Measurements from ENCODE around the gene MAML3. TPM values are rescaled to one million over a fixed set of nuclear protein-coding genes. Genes with fewer than 3 reads are reported as not detected.

Gene MAML3
- total RNA-seq, 4 donors from 2014 or later = 2.4 to 50.5 (median 17.8) TPM

DNA sequence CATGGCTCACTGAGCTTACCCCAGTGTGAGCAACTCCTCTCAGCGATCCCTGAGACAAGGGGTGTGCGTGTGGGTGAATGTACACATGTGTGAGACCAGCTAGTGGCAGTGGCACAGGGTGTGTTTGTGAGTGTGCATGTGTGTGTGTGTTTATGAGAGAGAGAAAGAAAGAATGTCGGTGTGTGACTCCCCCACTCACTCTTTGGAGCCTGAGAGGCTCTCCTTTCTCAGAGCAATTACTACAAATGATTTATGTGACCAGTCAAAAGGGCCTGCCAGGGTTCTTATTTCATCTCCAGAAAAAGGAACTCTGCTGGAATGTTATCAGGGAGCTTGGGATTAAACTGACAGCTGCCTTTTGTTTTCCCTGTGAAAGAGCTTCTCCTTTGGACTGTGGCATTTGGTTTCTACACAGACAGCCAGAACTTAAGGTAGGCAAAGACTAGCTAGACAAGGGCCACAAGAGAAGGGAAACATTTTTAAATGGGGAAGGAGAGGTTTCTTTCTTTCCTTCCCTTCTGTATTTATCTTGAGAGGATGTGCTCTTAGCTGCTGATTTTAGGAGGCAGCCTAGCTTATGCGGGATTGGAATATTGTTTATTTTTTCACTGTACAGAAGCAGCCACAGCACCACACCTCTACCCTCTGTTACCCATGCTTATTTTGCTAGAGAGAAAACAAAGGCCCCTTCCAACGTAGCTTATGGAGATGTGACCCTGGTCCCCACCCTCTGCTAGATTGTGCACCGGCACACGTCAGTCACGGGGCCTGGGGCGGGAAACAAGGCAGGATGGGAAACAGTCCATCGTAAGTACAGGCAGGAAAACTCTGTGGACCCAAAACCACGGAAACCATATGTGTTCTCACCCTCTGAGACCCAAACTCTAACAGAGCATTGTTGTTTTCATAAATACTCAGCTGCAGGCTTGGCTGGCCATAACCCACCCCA lies 344.9 kb downstream of the MAML3 start:
- Histone ChIP-seq H3K27ac (peak overlapping the region; percentile 59 to 87), H3K4me1 (peaks cover 4 to 5% of the 10 kb centered on the region in 2 donors), H3K4me3 (no peak overlapping the region), H3K36me3 (no peaks in the 10 kb centered on the region), H3K27me3 (no peaks in the 10 kb centered on the region), H3K9me3 (peaks cover 0 to 3% of the 10 kb centered on the region in 2 donors)
- intact Hi-C loops (cut with DNase I; ENCODE audit: low total_unique reads) = no loop called here
- TF ChIP-seq, protein P1, sequence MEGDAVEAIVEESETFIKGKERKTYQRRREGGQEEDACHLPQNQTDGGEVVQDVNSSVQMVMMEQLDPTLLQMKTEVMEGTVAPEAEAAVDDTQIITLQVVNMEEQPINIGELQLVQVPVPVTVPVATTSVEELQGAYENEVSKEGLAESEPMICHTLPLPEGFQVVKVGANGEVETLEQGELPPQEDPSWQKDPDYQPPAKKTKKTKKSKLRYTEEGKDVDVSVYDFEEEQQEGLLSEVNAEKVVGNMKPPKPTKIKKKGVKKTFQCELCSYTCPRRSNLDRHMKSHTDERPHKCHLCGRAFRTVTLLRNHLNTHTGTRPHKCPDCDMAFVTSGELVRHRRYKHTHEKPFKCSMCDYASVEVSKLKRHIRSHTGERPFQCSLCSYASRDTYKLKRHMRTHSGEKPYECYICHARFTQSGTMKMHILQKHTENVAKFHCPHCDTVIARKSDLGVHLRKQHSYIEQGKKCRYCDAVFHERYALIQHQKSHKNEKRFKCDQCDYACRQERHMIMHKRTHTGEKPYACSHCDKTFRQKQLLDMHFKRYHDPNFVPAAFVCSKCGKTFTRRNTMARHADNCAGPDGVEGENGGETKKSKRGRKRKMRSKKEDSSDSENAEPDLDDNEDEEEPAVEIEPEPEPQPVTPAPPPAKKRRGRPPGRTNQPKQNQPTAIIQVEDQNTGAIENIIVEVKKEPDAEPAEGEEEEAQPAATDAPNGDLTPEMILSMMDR (IDR thresholded peaks at IDR 0.05) = no peak
- no peak for TF ChIP-seq POLR2A (IDR thresholded peaks at IDR 0.05)
- DNase-seq = peak; percentile 39 to 61

DNA sequence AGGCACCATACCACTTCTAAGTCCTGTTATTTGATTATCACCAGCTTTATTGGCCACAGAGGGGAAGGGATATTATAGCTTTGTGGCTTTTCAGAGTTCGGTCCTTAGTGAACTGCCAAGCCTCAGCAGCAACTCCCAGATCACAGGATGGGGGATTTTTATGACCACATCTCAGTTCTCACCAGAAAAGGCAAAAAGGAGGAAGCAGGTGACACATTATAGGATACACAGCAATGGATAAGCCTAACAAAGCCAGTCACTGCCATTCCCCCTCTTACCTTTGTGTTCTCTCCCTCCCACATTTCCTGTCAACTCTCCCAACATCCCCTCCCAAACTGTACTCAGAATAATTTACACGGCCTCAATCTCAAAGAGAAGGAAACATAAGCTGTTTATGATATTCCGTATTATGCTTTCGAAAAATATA lies 345.6 kb downstream of the MAML3 start:
- Histone ChIP-seq H3K4me3 (no peak overlapping the region), H3K4me1 (peaks cover 4 to 5% of the 10 kb centered on the region in 2 donors), H3K9me3 (peaks cover 0 to 3% of the 10 kb centered on the region in 2 donors), H3K36me3 (no peaks in the 10 kb centered on the region), H3K27ac (peak overlapping the region; percentile 59 to 87), H3K27me3 (no peaks in the 10 kb centered on the region)
- TF ChIP-seq POLR2A (IDR thresholded peaks at IDR 0.05) = no peak
- TF ChIP-seq, protein P1 (IDR thresholded peaks at IDR 0.05) = no peak
- intact Hi-C loops (cut with DNase I; ENCODE audit: low total_unique reads) = no loop called here
- no peak for DNase-seq

DNA sequence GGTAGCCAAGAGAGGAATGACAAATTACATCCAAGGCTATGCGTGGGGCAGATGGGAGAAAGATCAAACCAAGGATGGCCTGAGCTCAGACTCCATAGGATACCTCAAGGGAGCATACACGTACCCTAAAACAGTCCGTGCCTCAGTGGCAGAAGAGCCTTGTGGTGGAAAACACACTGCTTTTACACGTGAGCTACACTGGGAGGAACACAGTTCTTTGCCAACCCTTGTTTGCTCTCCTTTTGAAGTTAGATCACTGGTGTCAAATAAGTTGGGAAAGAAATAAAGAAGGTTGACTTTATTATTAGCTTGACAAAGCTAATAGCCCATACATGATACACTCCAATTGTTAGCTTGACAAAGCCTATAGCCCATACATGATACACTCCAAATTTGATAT lies 346.5 kb downstream of the MAML3 start:
- no peak for DNase-seq
- Histone ChIP-seq H3K9me3 (peaks cover 0 to 3% of the 10 kb centered on the region in 2 donors), H3K27me3 (no peaks in the 10 kb centered on the region), H3K4me3 (no peak overlapping the region), H3K36me3 (no peaks in the 10 kb centered on the region), H3K27ac (peak overlapping the region; percentile 59 to 87), H3K4me1 (peaks cover 4 to 5% of the 10 kb centered on the region in 2 donors)
- intact Hi-C loops (cut with DNase I; ENCODE audit: low total_unique reads) = no loop called here
- TF ChIP-seq, protein P1 (IDR thresholded peaks at IDR 0.05) = no peak
- TF ChIP-seq POLR2A (IDR thresholded peaks at IDR 0.05) = no peak

DNA sequence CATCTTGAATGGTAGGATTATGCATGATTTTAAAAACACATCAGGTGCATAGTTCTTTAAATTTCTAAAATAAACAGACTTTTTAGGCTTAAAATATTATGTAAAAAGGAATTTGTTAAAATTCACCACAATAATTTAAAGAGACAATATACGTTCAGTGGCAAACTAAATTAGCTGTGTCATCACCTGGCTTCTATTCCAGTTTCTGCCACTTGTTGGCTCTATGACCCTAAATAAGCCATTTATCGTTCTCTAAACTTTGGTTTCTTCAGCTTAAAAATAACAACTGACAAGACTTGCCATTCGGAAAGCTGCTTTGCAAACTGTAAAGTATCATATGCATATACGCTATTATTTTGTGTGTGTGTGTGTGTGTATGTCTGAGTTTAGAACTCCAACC lies 347.1 kb downstream of the MAML3 start:
- no peak for DNase-seq
- peak overlapping the region in 1 of 2 donors; percentile 87 for H3K27ac ChIP-seq
- peaks cover 0 to 3% of the 10 kb centered on the region in 2 donors for H3K9me3 ChIP-seq
- H3K4me1 ChIP-seq = peaks cover 4 to 5% of the 10 kb centered on the region in 2 donors
- TF ChIP-seq, protein P1 (IDR thresholded peaks at IDR 0.05) = no peak
- no peak for TF ChIP-seq POLR2A (IDR thresholded peaks at IDR 0.05)
- H3K4me3 ChIP-seq = no peak overlapping the region
- no peaks in the 10 kb centered on the region for H3K36me3 ChIP-seq
- intact Hi-C loops (cut with DNase I; ENCODE audit: low total_unique reads) = no loop called here
- H3K27me3 ChIP-seq = no peaks in the 10 kb centered on the region

DNA sequence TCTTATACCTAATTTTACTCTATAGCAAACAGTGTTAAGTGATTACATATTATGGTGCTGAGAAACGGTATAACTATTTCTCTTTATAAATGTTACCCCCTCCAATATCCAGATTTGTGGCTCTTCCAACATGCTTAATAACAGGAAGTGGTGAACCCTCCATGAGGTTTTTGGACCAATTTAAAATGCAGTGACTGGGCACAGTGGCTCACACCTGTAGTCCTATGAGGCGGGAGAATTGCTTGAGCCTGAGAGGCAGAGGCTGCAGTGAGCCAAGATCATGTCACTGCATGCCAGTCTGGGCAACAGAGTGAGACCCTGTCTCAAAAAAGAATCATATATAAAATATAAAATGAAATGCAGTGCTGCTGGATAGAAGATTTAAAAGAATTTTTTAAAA lies 351.1 kb downstream of the MAML3 start:
- no peaks in the 10 kb centered on the region for H3K4me1 ChIP-seq
- H3K27me3 ChIP-seq = no peaks in the 10 kb centered on the region
- H3K27ac ChIP-seq = no peak overlapping the region
- TF ChIP-seq POLR2A (IDR thresholded peaks at IDR 0.05) = no peak
- TF ChIP-seq, protein P1 (IDR thresholded peaks at IDR 0.05) = no peak
- H3K36me3 ChIP-seq = no peaks in the 10 kb centered on the region
- DNase-seq = no peak
- no peaks in the 10 kb centered on the region for H3K9me3 ChIP-seq
- intact Hi-C loops (cut with DNase I; ENCODE audit: low total_unique reads) = no loop called here
- no peak overlapping the region for H3K4me3 ChIP-seq

Measured in uterus (tissue), 4 donors.